RWPE2 (cell line): ENCODE results near the gene OR6N2.
A peak's percentile ranks its signal among the peaks of the same experiment; 100 is the strongest.

Experiments used
- ATAC-seq: fragments of 200-7000 bp; cut with Tn5 transposase; 3 replicates; pipeline ENCODE4 v1.9.1; 2021; ENCODE audit warnings: low read depth
- DNase-seq: peaks from one replicate; pipeline ENCODE4 v3.0.0-alpha.2; 2020; ENCODE audit warnings: low spot score
- H3K27ac ChIP-seq: fragments of 450-650 bp; 2 replicates; pipeline ENCODE4 v1.5.1; 2017; ENCODE audit warnings: mild to moderate bottlenecking; ENCODE audit not compliant: poor library complexity, severe bottlenecking
- H3K27me3 ChIP-seq: fragments of 250-450 bp; sonication (Bioruptor Pico); 2 replicates; pipeline ENCODE4 v1.5.1; 2021; ENCODE audit warnings: mild to moderate bottlenecking, moderate library complexity; ENCODE audit not compliant: insufficient read depth, poor library complexity, severe bottlenecking
- H3K36me3 ChIP-seq: fragments of 250-450 bp; sonication (Bioruptor Pico); 2 replicates; pipeline ENCODE4 v1.5.1; 2020; ENCODE audit warnings: low read depth, mild to moderate bottlenecking, moderate library complexity
- H3K4me1 ChIP-seq: fragments of 250-450 bp; sonication (Bioruptor Pico); 2 replicates; pipeline ENCODE4 v1.5.1; 2021; ENCODE audit warnings: mild to moderate bottlenecking, moderate library complexity; ENCODE audit not compliant: insufficient read depth, poor library complexity, severe bottlenecking
- H3K4me3 ChIP-seq: fragments of 250-450 bp; sonication (Bioruptor Pico); 2 replicates; pipeline ENCODE4 v1.5.1; 2021; ENCODE audit warnings: mild to moderate bottlenecking, moderate library complexity; ENCODE audit not compliant: severe bottlenecking
- H3K9me3 ChIP-seq: fragments of 250-450 bp; sonication (Bioruptor Pico); 2 replicates; pipeline ENCODE4 v1.5.1; 2021; ENCODE audit warnings: mild to moderate bottlenecking, moderate library complexity; ENCODE audit not compliant: severe bottlenecking
- TF ChIP-seq, protein P1 (sequence below): fragments of 450-650 bp; IDR thresholded peaks from one replicate; pipeline ENCODE4 v1.5.1; 2017; ENCODE audit warnings: mild to moderate bottlenecking, moderate library complexity; ENCODE audit not compliant: poor library complexity, severe bottlenecking

The OR6N2 gene

GRCh38 chr1:158801396-158801795 lies 20.4 kb upstream of the OR6N2 start:
- Histone ChIP-seq H3K27ac (no peak overlapping the region), H3K27me3 (peaks cover 19% of the 10 kb centered on the region), H3K9me3 (no peaks in the 10 kb centered on the region), H3K4me1 (no peaks in the 10 kb centered on the region), H3K36me3 (no peaks in the 10 kb centered on the region), H3K4me3 (no peak overlapping the region)
- ATAC-seq (no peak), DNase-seq (no peak)
- TF ChIP-seq, protein P1, sequence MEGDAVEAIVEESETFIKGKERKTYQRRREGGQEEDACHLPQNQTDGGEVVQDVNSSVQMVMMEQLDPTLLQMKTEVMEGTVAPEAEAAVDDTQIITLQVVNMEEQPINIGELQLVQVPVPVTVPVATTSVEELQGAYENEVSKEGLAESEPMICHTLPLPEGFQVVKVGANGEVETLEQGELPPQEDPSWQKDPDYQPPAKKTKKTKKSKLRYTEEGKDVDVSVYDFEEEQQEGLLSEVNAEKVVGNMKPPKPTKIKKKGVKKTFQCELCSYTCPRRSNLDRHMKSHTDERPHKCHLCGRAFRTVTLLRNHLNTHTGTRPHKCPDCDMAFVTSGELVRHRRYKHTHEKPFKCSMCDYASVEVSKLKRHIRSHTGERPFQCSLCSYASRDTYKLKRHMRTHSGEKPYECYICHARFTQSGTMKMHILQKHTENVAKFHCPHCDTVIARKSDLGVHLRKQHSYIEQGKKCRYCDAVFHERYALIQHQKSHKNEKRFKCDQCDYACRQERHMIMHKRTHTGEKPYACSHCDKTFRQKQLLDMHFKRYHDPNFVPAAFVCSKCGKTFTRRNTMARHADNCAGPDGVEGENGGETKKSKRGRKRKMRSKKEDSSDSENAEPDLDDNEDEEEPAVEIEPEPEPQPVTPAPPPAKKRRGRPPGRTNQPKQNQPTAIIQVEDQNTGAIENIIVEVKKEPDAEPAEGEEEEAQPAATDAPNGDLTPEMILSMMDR = no peak

GRCh38 chr1:158800526-158800925 lies 19.5 kb upstream of the OR6N2 start:
- Histone ChIP-seq H3K4me1 (no peaks in the 10 kb centered on the region), H3K9me3 (no peaks in the 10 kb centered on the region), H3K4me3 (no peak overlapping the region), H3K36me3 (no peaks in the 10 kb centered on the region), H3K27me3 (peaks cover 19% of the 10 kb centered on the region), H3K27ac (no peak overlapping the region)
- no peak for DNase-seq
- TF ChIP-seq, protein P1 = no peak
- ATAC-seq = no peak

- DNase-seq (no peak), ATAC-seq (no peak)
- TF ChIP-seq, protein P1 = no peak
- no peaks in the 10 kb centered on the region for H3K36me3 ChIP-seq
- no peak overlapping the region for H3K4me3 ChIP-seq
- no peaks in the 10 kb centered on the region for H3K4me1 ChIP-seq
- no peaks in the 10 kb centered on the region for H3K9me3 ChIP-seq
- no peak overlapping the region for H3K27ac ChIP-seq
- H3K27me3 ChIP-seq = peaks cover 16% of the 10 kb centered on the region
Observed at GRCh38 chr1:158799689-158800088, 18.7 kb upstream of the OR6N2 start.

DNA sequence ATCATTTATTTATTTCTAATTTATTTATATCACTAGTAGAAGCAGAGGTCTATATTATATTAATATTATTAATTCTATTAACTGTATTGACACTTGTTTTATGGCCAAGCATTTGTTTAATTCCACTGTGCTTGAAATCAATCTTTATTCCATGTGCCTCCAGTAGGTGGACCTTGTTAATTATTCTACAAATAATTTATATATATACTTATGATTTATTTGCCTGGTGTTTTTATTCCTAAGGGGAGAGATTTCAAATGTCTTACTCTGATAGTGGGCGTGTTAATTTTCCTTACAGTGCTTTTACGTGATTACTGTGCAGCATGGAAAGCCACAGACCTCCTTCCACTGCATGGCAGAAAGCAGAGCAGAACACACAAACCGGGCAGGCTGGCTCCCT lies 17.5 kb upstream of the OR6N2 start:
- ATAC-seq (no peak), DNase-seq (no peak)
- TF ChIP-seq, protein P1 = peak; percentile 37
- Histone ChIP-seq H3K27me3 (peaks cover 15% of the 10 kb centered on the region), H3K4me3 (no peak overlapping the region), H3K4me1 (no peaks in the 10 kb centered on the region), H3K27ac (no peak overlapping the region), H3K36me3 (no peaks in the 10 kb centered on the region), H3K9me3 (no peaks in the 10 kb centered on the region)

- Histone ChIP-seq H3K27me3 (peaks cover 5% of the 10 kb centered on the region), H3K36me3 (no peaks in the 10 kb centered on the region), H3K9me3 (no peaks in the 10 kb centered on the region), H3K27ac (no peak overlapping the region), H3K4me3 (no peak overlapping the region), H3K4me1 (no peaks in the 10 kb centered on the region)
- ATAC-seq (no peak), DNase-seq (no peak)
- TF ChIP-seq, protein P1 = no peak
Observed at GRCh38 chr1:158794247-158794646, 13.2 kb upstream of the OR6N2 start.
